K562 (cell line): ENCODE measurements around the gene CEP72. TPM values are rescaled to one million over a fixed set of nuclear protein-coding genes. Genes with fewer than 3 reads are reported as not detected.

ENCODE experiments used
- ATF2 ChIP-seq: sonication (generic); formaldehyde crosslinking; IDR thresholded peaks from 2 replicates; pipeline ENCODE4 v1.8.1; 2022; ENCODE audit warnings: missing genetic modification reagents
- ATF7 ChIP-seq: fragments of 450-650 bp; IDR thresholded peaks from 2 replicates; pipeline ENCODE4 v1.7.1; 2014; ENCODE audit warnings: mild to moderate bottlenecking, moderate library complexity
- BCOR ChIP-seq: fragments of 450-650 bp; IDR thresholded peaks from 2 replicates; pipeline ENCODE4 v1.6.1; 2016
- CTBP1 ChIP-seq: fragments of 450-650 bp; IDR thresholded peaks from 2 replicates; pipeline ENCODE4 v1.6.1; 2016; ENCODE audit warnings: borderline replicate concordance
- E2F3 ChIP-seq: fragments of 250-450 bp; sonication (Bioruptor Pico); IDR thresholded peaks from 2 replicates; pipeline ENCODE4 v1.4.0; 2020; ENCODE audit warnings: mild to moderate bottlenecking
- ESRRA ChIP-seq: fragments of 450-650 bp; IDR thresholded peaks from 2 replicates; pipeline ENCODE4 v1.6.1; 2014; ENCODE audit warnings: low read depth, mild to moderate bottlenecking, moderate library complexity, borderline replicate concordance
- HCFC1 ChIP-seq: IDR thresholded peaks from 2 replicates; pipeline ENCODE4 v1.6.1; 2012; ENCODE audit warnings: low read depth, low read length, improper control_type of control experiment
- HEY1 ChIP-seq: fragments of 250-450 bp; sonication (Bioruptor Pico); IDR thresholded peaks from 2 replicates; pipeline ENCODE4 v1.5.0; 2020; ENCODE audit warnings: mild to moderate bottlenecking, moderate library complexity, borderline replicate concordance
- KDM2B ChIP-seq: fragments of 250-450 bp; sonication (Bioruptor Pico); IDR thresholded peaks from 2 replicates; pipeline ENCODE4 v1.8.0; 2021; ENCODE audit warnings: mild to moderate bottlenecking, moderate library complexity
- POLR2B ChIP-seq: fragments of 450-650 bp; IDR thresholded peaks from 2 replicates; pipeline ENCODE4 v1.6.1; 2018; ENCODE audit warnings: low read depth; ENCODE audit not compliant: partially characterized antibody
- SNIP1 ChIP-seq: fragments of 450-650 bp; IDR thresholded peaks from 2 replicates; pipeline ENCODE4 v1.7.1; 2017; ENCODE audit warnings: low read depth, mild to moderate bottlenecking
- TAF1 ChIP-seq: IDR thresholded peaks from 2 replicates; pipeline ENCODE4 v1.6.1; 2011; ENCODE audit warnings: mild to moderate bottlenecking, low read length, moderate library complexity; ENCODE audit not compliant: insufficient read depth, control insufficient read depth, severe bottlenecking; ENCODE audit errors: extremely low read depth
- TCF7L2 ChIP-seq: fragments of 150-350 bp; IDR thresholded peaks from 2 replicates; pipeline ENCODE4 v1.6.1; 2016; ENCODE audit warnings: low read depth, mild to moderate bottlenecking, low read length, moderate library complexity
- TFAP4 ChIP-seq: sonication (generic); formaldehyde crosslinking; IDR thresholded peaks from 2 replicates; pipeline ENCODE4 v1.8.0; 2022; ENCODE audit warnings: missing genetic modification reagents, mild to moderate bottlenecking, moderate library complexity, borderline replicate concordance
- ZC3H8 ChIP-seq: fragments of 450-650 bp; IDR thresholded peaks from 2 replicates; pipeline ENCODE4 v1.6.1; 2017
- ZKSCAN1 ChIP-seq: fragments of 150-350 bp; IDR thresholded peaks from 2 replicates; pipeline ENCODE4 v1.6.1; 2016; ENCODE audit warnings: low read depth, low read length
- ZNF384 ChIP-seq: IDR thresholded peaks from 2 replicates; pipeline ENCODE4 v1.6.1; 2012; ENCODE audit warnings: low read depth, low read length, improper control_type of control experiment
- polyA plus RNA-seq, 8 experiments: library from polyadenylated mRNA; depleted of rRNA in 4 of 8; stranded (reverse) in 5 of 8; unstranded in 3 of 8; fragments of >200 nt; fragmentation: Nextera tagmentation in 2 of 8; fragmentation: Illumina TruSeq in 1 of 8; extraction: Ambion mirVana in 2 of 8; extraction: Trizol in 1 of 8; gene quantifications; 2 replicates each; pipeline versions ENCODE4 v1.2.1 to v1.2.3, GENCODE V29; 2011 to 2014; ENCODE audit warnings: inconsistent platforms in 1 of 8, missing spikeins in 1 of 8
- total RNA-seq, 7 experiments: library from RNA; depleted of rRNA in 6 of 7; stranded (reverse); fragments of >200 nt in 6 of 7; fragmentation: Illumina TruSeq in 2 of 7; extraction: Trizol in 2 of 7; gene quantifications; 2 replicates each; pipeline versions ENCODE4 v1.2.1 to v1.2.3, GENCODE V29; 2011 to 2021; ENCODE audit warnings: low replicate concordance in 1 of 7

The CEP72 gene
- total and polyA plus RNA-seq, 9 of the 15 experiments (the other 6 are each of a cell fraction or from before 2014, with no cell fraction given): 0.89 to 38.1 (median 14.2) TPM

- no peak; the same call in 1 of the 2 replicates for TF ChIP-seq TFAP4 (CRISPR knock-in tag)
- TF ChIP-seq ZNF384: no peak
- 0 out of 2 replicates have a peak, but pooled peaks have one; percentile 13 for TF ChIP-seq ESRRA
- TF ChIP-seq POLR2B: peak; percentile 57
- no peak for TF ChIP-seq BCOR
- TF ChIP-seq HEY1 (CRISPR knock-in tag): no peak
- 0 out of 2 replicates have a peak, but pooled peaks have one; percentile 21 for TF ChIP-seq ZKSCAN1
- TF ChIP-seq ZC3H8: no peak
- no peak for TF ChIP-seq ATF2 (CRISPR knock-in tag)
- no peak for TF ChIP-seq TCF7L2
- TF ChIP-seq SNIP1: no peak
- no peak for TF ChIP-seq E2F3 (CRISPR knock-in tag)
- TF ChIP-seq TAF1: no peak
- peak; percentile 41; the same call in 1 of the 2 replicates for TF ChIP-seq CTBP1
- 0 out of 2 replicates have a peak, but pooled peaks have one; percentile 16 for TF ChIP-seq ATF7
- TF ChIP-seq HCFC1: no peak
- no peak for TF ChIP-seq KDM2B (CRISPR knock-in tag)
These were observed 59.6 kb downstream of the CEP72 start (continued) for GRCh38 chr5:671459-672328.
